GM12873 (cell line): ENCODE measurements around the gene BMAL1.
A peak's percentile ranks its signal among the peaks of the same experiment; 100 is the strongest.

Source experiments
- CTCF ChIP-seq: IDR thresholded peaks from 2 replicates; pipeline ENCODE4 v1.5.1; 2012; ENCODE audit warnings: low read depth, mild to moderate bottlenecking, moderate library complexity, low read length, control low read depth; ENCODE audit not compliant: insufficient read depth; ENCODE audit errors: missing control alignments

Gene BMAL1

DNA sequence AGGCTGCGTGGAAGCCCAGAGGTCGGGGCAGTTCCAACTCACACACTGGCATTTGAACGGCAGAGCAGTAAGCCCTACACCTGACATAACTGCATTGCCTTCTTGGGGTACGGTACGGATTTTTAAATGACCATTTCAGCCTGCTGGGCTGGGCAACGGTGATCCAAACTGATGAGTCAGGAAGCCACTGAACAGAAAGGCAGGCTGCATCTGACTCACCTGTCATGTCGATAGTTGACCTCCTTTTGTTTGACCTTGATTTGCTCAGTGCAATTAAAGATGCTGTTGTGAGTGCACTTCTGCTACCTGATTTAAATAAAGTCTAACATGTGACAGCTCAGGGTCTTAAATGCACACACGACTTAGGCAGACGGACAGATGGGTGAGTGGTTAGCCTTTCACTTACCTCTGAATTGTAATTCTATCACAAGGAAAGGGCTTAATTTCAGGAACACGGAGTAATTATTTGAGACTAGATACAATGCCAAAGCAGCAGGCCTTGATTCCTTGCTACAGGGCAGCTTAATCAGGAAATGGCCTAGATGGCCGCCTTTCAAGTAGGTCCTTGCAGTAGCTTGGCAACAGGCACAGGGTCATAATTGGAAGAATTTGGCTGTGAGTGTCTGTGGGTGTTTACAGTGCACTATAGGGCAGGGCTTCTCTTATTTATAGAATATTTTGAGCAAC is 52.2 kb downstream of the BMAL1 start:
- no peak for TF ChIP-seq CTCF

DNA sequence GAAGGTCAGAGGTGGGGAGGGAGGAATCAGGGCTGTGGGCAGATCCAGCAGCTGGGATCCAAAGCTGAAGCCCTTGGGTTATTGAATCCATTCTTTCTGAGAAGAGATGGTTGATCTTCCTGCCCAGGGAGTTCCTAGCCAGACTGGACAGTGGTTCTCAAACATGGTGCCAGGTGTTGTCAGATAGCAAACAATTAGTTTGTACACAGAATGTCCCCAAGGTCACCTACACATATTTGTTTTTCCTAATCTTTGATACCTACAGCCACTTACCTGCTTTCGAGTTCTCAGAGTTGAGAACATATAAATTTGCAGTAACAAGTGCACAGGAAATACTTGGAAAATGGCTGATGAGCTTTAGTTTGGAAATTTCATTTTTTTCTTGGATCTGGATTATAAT is 54.5 kb downstream of the BMAL1 start:
- TF ChIP-seq CTCF: no peak

- no peak for TF ChIP-seq CTCF
These were observed 55.9 kb downstream of the BMAL1 start for GRCh38 chr11:13333456-13333957.

- TF ChIP-seq CTCF: no peak
These were observed 56.6 kb downstream of the BMAL1 start for GRCh38 chr11:13334034-13334786.

- peak; percentile 88 for TF ChIP-seq CTCF
These were observed 57.7 kb downstream of the BMAL1 start for GRCh38 chr11:13335319-13335718.

GRCh38 chr11:13336246-13336878 is 58.8 kb downstream of the BMAL1 start:
- TF ChIP-seq CTCF: no peak

GRCh38 chr11:13338019-13338426 is 60.4 kb downstream of the BMAL1 start:
- no peak for TF ChIP-seq CTCF
